Mammary epithelial cell (primary cell): ENCODE measurements around the gene COLEC11.

ENCODE experiments used
- CTCF ChIP-seq, 2 donors: IDR thresholded peaks in 1 of 2; conservative IDR thresholded peaks in 1 of 2; 2 replicates each; pipeline ENCODE4 v1.5.1; 2011 to 2012; ENCODE audit warnings: inconsistent platforms in 2 of 2, low read length in 2 of 2, mild to moderate bottlenecking in 2 of 2, control low read depth in 1 of 2, low read depth in 1 of 2; ENCODE audit not compliant: insufficient read depth in 1 of 2; ENCODE audit errors: extremely low read depth in 1 of 2
- EZH2 ChIP-seq: IDR thresholded peaks from 2 replicates; pipeline ENCODE4 v1.6.1; 2012; ENCODE audit warnings: low read length, inconsistent platforms, borderline replicate concordance

- no peak for TF ChIP-seq CTCF (conservative IDR thresholded peaks at IDR 0.05 in 1 of 2, IDR thresholded peaks at IDR 0.05 in 1 of 2; ENCODE audit: extremely low read depth in 1 of 2, insufficient read depth in 1 of 2, low read depth in 1 of 2, low read length in 2 of 2)
- no peak for TF ChIP-seq EZH2
Measured at GRCh38 chr2:3557639-3558204, 37.2 kb upstream of the COLEC11 start.
